GM12875 (cell line): ENCODE results near the gene FAM181B.

Source experiments
- H3K4me3 ChIP-seq: one replicate; pipeline ENCODE4 v1.5.1; 2011; ENCODE audit warnings: low read depth, low read length, control low read depth
- TF ChIP-seq, protein P1 (sequence below): IDR thresholded peaks from 2 replicates; pipeline ENCODE4 v1.5.1; 2011; ENCODE audit warnings: low read depth, mild to moderate bottlenecking, control low read depth, inconsistent platforms, low read length, moderate library complexity, borderline replicate concordance; ENCODE audit not compliant: insufficient read depth

Gene FAM181B

DNA sequence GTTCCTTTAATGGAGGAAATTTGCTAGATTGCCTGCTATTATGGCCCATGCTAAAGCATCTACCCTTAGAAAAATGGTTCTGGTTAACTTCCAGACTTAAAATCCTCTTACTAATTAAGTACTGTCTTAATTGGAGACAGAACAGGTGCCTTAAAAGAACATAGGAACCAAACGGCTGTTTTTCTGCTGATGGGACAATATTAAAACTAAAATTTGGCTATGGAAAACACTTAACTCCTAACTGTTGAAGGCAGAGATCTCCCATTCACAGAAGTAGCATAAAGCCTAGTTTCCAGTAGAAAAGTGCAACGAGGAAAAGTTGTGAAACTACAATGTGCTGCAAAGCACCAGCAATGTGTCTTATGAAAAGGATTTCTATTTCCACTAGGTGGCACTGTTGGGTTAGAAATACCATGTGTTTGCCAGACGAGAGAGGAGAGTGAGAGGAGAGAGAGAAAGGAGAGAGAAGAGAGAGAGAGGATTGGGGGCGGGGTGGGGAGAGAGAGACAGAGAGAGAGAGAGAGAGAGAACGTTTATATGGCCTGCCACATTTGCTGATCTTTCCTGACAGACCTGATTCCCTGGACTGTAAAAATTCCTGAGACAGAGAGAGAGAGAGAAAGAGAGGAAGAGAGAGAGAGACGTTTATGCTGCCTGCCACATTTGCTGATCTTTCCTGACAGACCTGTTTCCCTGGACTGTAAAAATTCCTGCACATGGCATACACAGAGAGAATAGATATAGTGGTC, 51.5 kb downstream of the FAM181B start:
- TF ChIP-seq, protein P1, sequence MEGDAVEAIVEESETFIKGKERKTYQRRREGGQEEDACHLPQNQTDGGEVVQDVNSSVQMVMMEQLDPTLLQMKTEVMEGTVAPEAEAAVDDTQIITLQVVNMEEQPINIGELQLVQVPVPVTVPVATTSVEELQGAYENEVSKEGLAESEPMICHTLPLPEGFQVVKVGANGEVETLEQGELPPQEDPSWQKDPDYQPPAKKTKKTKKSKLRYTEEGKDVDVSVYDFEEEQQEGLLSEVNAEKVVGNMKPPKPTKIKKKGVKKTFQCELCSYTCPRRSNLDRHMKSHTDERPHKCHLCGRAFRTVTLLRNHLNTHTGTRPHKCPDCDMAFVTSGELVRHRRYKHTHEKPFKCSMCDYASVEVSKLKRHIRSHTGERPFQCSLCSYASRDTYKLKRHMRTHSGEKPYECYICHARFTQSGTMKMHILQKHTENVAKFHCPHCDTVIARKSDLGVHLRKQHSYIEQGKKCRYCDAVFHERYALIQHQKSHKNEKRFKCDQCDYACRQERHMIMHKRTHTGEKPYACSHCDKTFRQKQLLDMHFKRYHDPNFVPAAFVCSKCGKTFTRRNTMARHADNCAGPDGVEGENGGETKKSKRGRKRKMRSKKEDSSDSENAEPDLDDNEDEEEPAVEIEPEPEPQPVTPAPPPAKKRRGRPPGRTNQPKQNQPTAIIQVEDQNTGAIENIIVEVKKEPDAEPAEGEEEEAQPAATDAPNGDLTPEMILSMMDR: peak; percentile 31; the same call in 1 of the 2 replicates
- no peak overlapping the region for H3K4me3 ChIP-seq

DNA sequence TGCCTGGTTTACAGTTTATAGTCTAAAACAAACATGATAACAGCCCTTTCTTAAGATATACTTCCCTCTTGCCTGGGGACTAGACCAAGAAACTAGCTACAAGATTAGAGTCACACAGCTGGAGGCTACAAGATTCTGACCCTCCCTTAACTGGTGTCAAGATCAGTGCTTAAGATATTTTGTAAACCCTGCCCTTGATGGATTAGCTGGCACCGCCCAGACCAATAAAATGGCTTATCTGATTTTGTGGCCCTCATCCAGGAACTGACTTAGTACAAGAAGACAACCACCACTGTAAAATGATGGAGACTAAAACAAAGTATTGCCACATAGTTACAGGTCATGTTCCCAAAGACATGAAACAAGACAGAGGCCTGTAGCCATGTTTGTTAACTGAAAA, 53.4 kb downstream of the FAM181B start:
- TF ChIP-seq, protein P1: no peak
- H3K4me3 ChIP-seq: no peak overlapping the region
